HG03432 (cell line): ENCODE measurements around the gene PPP1R11.
"Not testable (repeated sequence)": the region's sequence is repeated elsewhere in the genome, so short reads cannot be mapped to it uniquely, and the experiment has no call there.

Experiments used
- ATAC-seq: cut with Tn5 transposase; IDR thresholded peaks from one replicate; pipeline ENCODE4 v1.9.1; 2021; ENCODE audit warnings: mild to moderate bottlenecking, moderate library complexity; ENCODE audit not compliant: unreplicated experiment

PPP1R11 gene

GRCh38 chr6:30093951-30094661 is 27.1 kb downstream of the PPP1R11 start:
- ATAC-seq, result no peak

- ATAC-seq, result no peak
Observed at GRCh38 chr6:30096829-30097228, 29.8 kb downstream of the PPP1R11 start.

GRCh38 chr6:30097902-30098768 is 31.1 kb downstream of the PPP1R11 start:
- no peak for ATAC-seq

GRCh38 chr6:30100154-30100553 is 33.2 kb downstream of the PPP1R11 start:
- ATAC-seq, result no peak

GRCh38 chr6:30100585-30101443 is 33.8 kb downstream of the PPP1R11 start:
- ATAC-seq, result no peak

- ATAC-seq, result no peak
Observed at GRCh38 chr6:30101444-30102413, 34.7 kb downstream of the PPP1R11 start.

- ATAC-seq, result no peak
Observed at GRCh38 chr6:30102414-30102969, 35.5 kb downstream of the PPP1R11 start.

GRCh38 chr6:30102970-30103871 is 36.2 kb downstream of the PPP1R11 start:
- ATAC-seq, result peak; percentile 65

GRCh38 chr6:30103872-30104179 is 36.8 kb downstream of the PPP1R11 start:
- no peak for ATAC-seq

- ATAC-seq, result no peak
Observed at GRCh38 chr6:30104661-30105060, 37.7 kb downstream of the PPP1R11 start.

- no peak for ATAC-seq
Observed at GRCh38 chr6:30111266-30111856, 44.4 kb downstream of the PPP1R11 start.

GRCh38 chr6:30112402-30112994 is 45.5 kb downstream of the PPP1R11 start:
- no peak for ATAC-seq

- ATAC-seq, result peak; percentile 70
Observed at GRCh38 chr6:30113003-30113759, 46.2 kb downstream of the PPP1R11 start, which contains the start of gene TRIM31. TRIM31 (minus strand) TSS chr6:30113090; CDS start chr6:30112805, 285 bp downstream.

- ATAC-seq, result no peak
Observed at GRCh38 chr6:30113841-30114240, 46.8 kb downstream of the PPP1R11 start.

- no peak for ATAC-seq
Observed at GRCh38 chr6:30116724-30117123, 49.7 kb downstream of the PPP1R11 start.

- not testable (repeated sequence) for ATAC-seq
Observed at GRCh38 chr6:30118691-30119090, 51.7 kb downstream of the PPP1R11 start.
